Endothelial cell of umbilical vein (primary cell): ENCODE results near the gene ABCA1. TPM values are rescaled to one million over a fixed set of nuclear protein-coding genes. Genes with fewer than 3 reads are reported as not detected.

Experiments used
- BruUV-seq: library from RNA; stranded (reverse); fragments of 400-500 nt; replicated peaks from 2 replicates; lab custom pipeline; 2021; lab: Mats Ljungman, UMichigan
- CTCF ChIA-PET: fragments of 300-600, 350-600 bp; sonication (Branson Sonifier 250); formaldehyde crosslinking; loops from one replicate; lab custom pipeline; 2021; ENCODE audit warnings: antibody characterized with exemption, inconsistent platforms; lab: Charles Lee
- POLR2A ChIA-PET: fragments of 300-600, 350-600 bp; sonication (Branson Sonifier 250); formaldehyde crosslinking; loops from one replicate; lab custom pipeline; 2021; ENCODE audit warnings: antibody characterized with exemption, inconsistent platforms; lab: Charles Lee
- DNase-seq: peaks from one replicate; pipeline ENCODE4 v3.0.0-alpha.2; 2011; ENCODE audit warnings: low read depth, low spot score
- FAIRE-seq: peaks from 2 replicates; lab custom pipeline; 2011; peaks lifted over from hg19 to GRCh38; lab: Jason Lieb, UNC
- H2AFZ ChIP-seq: 2 replicates; pipeline ENCODE4 v1.6.0; 2012; ENCODE audit warnings: low read depth, low read length, control low read depth, inconsistent platforms
- H3K27ac ChIP-seq: 2 replicates; pipeline ENCODE4 v1.5.1; 2011; ENCODE audit warnings: low read depth, mild to moderate bottlenecking, control low read depth, low read length, moderate library complexity; ENCODE audit not compliant: insufficient read depth
- H3K27me3 ChIP-seq, 2 experiments: 2 replicates each; pipeline versions ENCODE4 v1.6.0 to v1.6.1; 2011; ENCODE audit warnings: low read length in 2 of 2, mixed read lengths in 1 of 2; ENCODE audit not compliant: control insufficient read depth in 2 of 2, insufficient read depth in 2 of 2
- H3K36me3 ChIP-seq, 2 experiments: 2 replicates in 1 of 2; 3 replicates in 1 of 2; pipeline ENCODE4 v1.5.1; 2011; ENCODE audit warnings: low read length in 2 of 2, mild to moderate bottlenecking in 1 of 2, moderate library complexity in 1 of 2; ENCODE audit not compliant: control insufficient read depth in 2 of 2, insufficient read depth in 2 of 2; ENCODE audit errors: extremely low read depth in 1 of 2
- H3K4me1 ChIP-seq: 3 replicates; pipeline ENCODE4 v1.5.1; 2011; ENCODE audit warnings: mild to moderate bottlenecking, low read length; ENCODE audit not compliant: control insufficient read depth, insufficient read depth; ENCODE audit errors: extremely low read depth
- H3K4me2 ChIP-seq: 2 replicates; pipeline ENCODE4 v1.6.1; 2011; ENCODE audit warnings: low read length, control low read depth, mixed read lengths; ENCODE audit not compliant: insufficient read depth
- H3K4me3 ChIP-seq, 3 experiments: fragments of 200-600 bp in 1 of 3; sonication (generic), shearing (Covaris generic) in 1 of 3; replicated peaks in 1 of 3; 2 replicates each; pipeline ENCODE4 v1.5.1; 2011 to 2016; ENCODE audit warnings: control low read depth in 3 of 3, low read length in 3 of 3, mild to moderate bottlenecking in 2 of 3, inconsistent platforms in 1 of 3, low read depth in 1 of 3, moderate library complexity in 1 of 3; ENCODE audit not compliant: insufficient read depth in 1 of 3
- H3K79me2 ChIP-seq: 2 replicates; pipeline ENCODE4 v1.6.0; 2012; ENCODE audit warnings: low read length, inconsistent platforms; ENCODE audit not compliant: control insufficient read depth, insufficient read depth
- H3K9ac ChIP-seq: replicated peaks from 2 replicates; pipeline ENCODE3; 2011; ENCODE audit warnings: low read length, control low read depth; ENCODE audit not compliant: insufficient read depth; ENCODE audit errors: extremely low read depth
- H3K9me1 ChIP-seq: replicated peaks from 3 replicates; pipeline ENCODE4 v1.6.0; 2011; ENCODE audit warnings: mild to moderate bottlenecking, low read length; ENCODE audit not compliant: control insufficient read depth, insufficient read depth; ENCODE audit errors: extremely low read depth
- H3K9me3 ChIP-seq: replicated peaks from 2 replicates; pipeline ENCODE4 v1.5.1; 2012; ENCODE audit warnings: low read length, inconsistent platforms; ENCODE audit not compliant: control insufficient read depth, insufficient read depth
- H4K20me1 ChIP-seq: replicated peaks from 2 replicates; pipeline ENCODE3; 2011; ENCODE audit warnings: mild to moderate bottlenecking, low read length; ENCODE audit not compliant: control insufficient read depth, insufficient read depth; ENCODE audit errors: extremely low read depth
- CTCF ChIP-seq, 2 donors: IDR thresholded peaks; 1 replicate in 1 of 2; 2 replicates in 1 of 2; pipeline ENCODE4 v1.5.1; 2011; ENCODE audit warnings: low read length in 2 of 2, mild to moderate bottlenecking in 2 of 2, moderate library complexity in 2 of 2, control low read depth in 1 of 2, inconsistent platforms in 1 of 2, low read depth in 1 of 2; ENCODE audit not compliant: insufficient read depth in 1 of 2; ENCODE audit errors: extremely low read depth in 1 of 2
- EZH2 ChIP-seq: IDR thresholded peaks from 2 replicates; pipeline ENCODE4 v1.6.1; 2012; ENCODE audit warnings: borderline replicate concordance, low read depth, mild to moderate bottlenecking, moderate library complexity, low read length, inconsistent platforms; ENCODE audit not compliant: severe bottlenecking
- FOS ChIP-seq: IDR thresholded peaks from 2 replicates; pipeline ENCODE4 v1.6.1; 2011; ENCODE audit warnings: mild to moderate bottlenecking, low read length, moderate library complexity, borderline replicate concordance; ENCODE audit not compliant: insufficient read depth
- GATA2 ChIP-seq: IDR thresholded peaks from 2 replicates; pipeline ENCODE4 v1.7.0; 2011; ENCODE audit warnings: low read depth, mild to moderate bottlenecking, moderate library complexity, mixed read lengths, low read length; ENCODE audit not compliant: insufficient read length, insufficient read depth
- JUN ChIP-seq: IDR thresholded peaks from 2 replicates; pipeline ENCODE4 v1.6.1; 2011; ENCODE audit warnings: borderline replicate concordance, low read depth; ENCODE audit not compliant: insufficient read length, insufficient read depth
- MAX ChIP-seq: IDR thresholded peaks from 2 replicates; pipeline ENCODE4 v1.6.1; 2011; ENCODE audit not compliant: insufficient read depth, insufficient read length
- MYC ChIP-seq: IDR thresholded peaks from one replicate; pipeline ENCODE4 v1.6.1; 2011; ENCODE audit warnings: mild to moderate bottlenecking, low read depth, low read length
- POLR2A ChIP-seq: IDR thresholded peaks from 2 replicates; pipeline ENCODE4 v1.6.1; 2012; ENCODE audit warnings: low read depth, mild to moderate bottlenecking, control low read depth, low read length
- POLR2AphosphoS5 ChIP-seq: IDR thresholded peaks from 2 replicates; pipeline ENCODE4 v1.6.1; 2012; ENCODE audit warnings: low read depth, mild to moderate bottlenecking, control low read depth, low read length, moderate library complexity; ENCODE audit not compliant: insufficient read depth
- dilution Hi-C: fragments of 300-500 bp; cut with MboI; formaldehyde crosslinking; loops from one replicate; pipeline ENCODE4 v1.15.0; 2019; ENCODE audit warnings: low sequenced_read_pairs; ENCODE audit not compliant: extremely low pct_ligation_motif_present
- intact Hi-C: fragments of 100-400 bp; cut with micrococcal nuclease; formaldehyde crosslinking; loops from one replicate; pipeline ENCODE4 v1.10.0; 2022
- polyA plus RNA-seq, 4 experiments: library from polyadenylated mRNA; depleted of rRNA in 3 of 4; stranded (reverse) in 3 of 4; unstranded in 1 of 4; fragments of >200 nt; gene quantifications; 2 replicates each; pipeline versions ENCODE4 v1.2.1 to v1.2.3, GENCODE V29; 2011 to 2012; ENCODE audit warnings: missing spikeins in 1 of 4
- total RNA-seq: library from RNA; stranded (reverse); gene quantifications from 2 replicates; pipeline ENCODE4 v1.2.3, GENCODE V29; 2021

The ABCA1 gene
- total and polyA plus RNA-seq, 2 donors (not counting 3 experiments of a cell fraction or from before 2014, with no cell fraction given): 2.4 to 9.8 TPM

DNA sequence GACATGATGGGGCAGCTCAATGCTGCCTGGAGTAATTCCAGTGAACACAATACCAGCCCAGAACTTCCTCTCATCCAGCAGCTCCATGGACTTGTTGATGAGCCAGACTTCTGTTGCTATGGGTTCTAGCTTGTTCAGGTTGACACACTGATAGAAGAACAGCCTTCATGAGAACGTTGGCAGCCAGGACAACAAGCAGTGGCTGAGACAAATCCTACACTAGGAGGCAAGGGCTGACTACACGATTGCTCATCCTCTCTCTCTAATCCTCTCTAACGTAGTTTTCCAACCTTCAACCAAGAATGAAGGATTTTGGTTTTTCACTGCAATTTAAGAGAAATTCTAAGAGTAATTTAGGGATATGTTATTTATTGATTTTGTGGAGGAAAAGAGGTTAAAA is 96.3 kb downstream of the ABCA1 start:
- DNase-seq: no peak
- CTCF ChIA-PET: interaction anchor here (1.1 to 1.2 kb wide), 2 partner anchors 32 to 95 kb away, joined by 3 to 4 read pairs; no protein-coding TSS in a partner anchor

More for the DNA sequence above, 96.3 kb downstream of the ABCA1 start:
- no peak overlapping the region for H3K4me2 ChIP-seq
- no peaks in the 10 kb centered on the region for H3K9me1 ChIP-seq
- peaks cover 45% of the 10 kb centered on the region for H3K4me1 ChIP-seq
- intact Hi-C loops (loop anchor here (5.0 kb wide), 1 partner anchor 69 kb away; the partner anchor contains the start of gene NIPSNAP3B), dilution Hi-C loops (no loop called here)
- no peaks in the 10 kb centered on the region for H4K20me1 ChIP-seq
- BruUV-seq: no TSS peak
- no peak overlapping the region for H3K4me3 ChIP-seq
- H3K27ac ChIP-seq: peak overlapping the region; percentile 15
- FAIRE-seq: peak; percentile 83
- TF ChIP-seq POLR2AphosphoS5 (no peak), CTCF (IDR thresholded peaks at IDR 0.05; ENCODE audit: extremely low read depth in 1 of 2, insufficient read depth in 1 of 2, low read depth in 1 of 2, low read length in 2 of 2) (no peak), MAX (no peak), GATA2 (no peak), FOS (no peak), JUN (no peak), MYC (no peak), POLR2A (no peak), EZH2 (no peak)
- H3K9me3 ChIP-seq: no peaks in the 10 kb centered on the region
- no peaks in the 10 kb centered on the region for H3K79me2 ChIP-seq
- H3K9ac ChIP-seq: no peak overlapping the region
- no peaks in the 10 kb centered on the region for H3K27me3 ChIP-seq
- POLR2A ChIA-PET: no interaction called here
- no peaks in the 10 kb centered on the region for H3K36me3 ChIP-seq
- no peak overlapping the region for H2AFZ ChIP-seq
